HepG2 (cell line): ENCODE measurements around the gene FCMR. TPM values are rescaled to one million over a fixed set of nuclear protein-coding genes. Genes with fewer than 3 reads are reported as not detected.

ENCODE experiments used
- ATAC-seq: fragments of 200-7000 bp; cut with Tn5 transposase; 3 replicates; pipeline ENCODE4 v1.9.1; 2020; ENCODE audit warnings: mild to moderate bottlenecking, moderate library complexity
- BruUV-seq: library from RNA; stranded (reverse); fragments of 400-500 nt; replicated peaks from 2 replicates; lab custom pipeline; 2021; lab: Mats Ljungman, UMichigan
- CTCF ChIA-PET: fragments of 300-600 bp; formaldehyde crosslinking; extraction: SDS; loops from one replicate; lab custom pipeline; 2021; ENCODE audit warnings: low total read pairs, inconsistent platforms, low intra/inter-chr PET ratio; lab: Yijun Ruan, JAX
- POLR2A ChIA-PET: fragments of 350-600 bp; sonication (Branson Sonifier 250); formaldehyde crosslinking; loops from one replicate; lab custom pipeline; 2020; ENCODE audit warnings: antibody characterized with exemption, inconsistent platforms; lab: Yijun Ruan, JAX
- DNase-seq: peaks from one replicate; pipeline ENCODE4 v3.0.0-alpha.2; 2015; ENCODE audit warnings: low spot score
- FAIRE-seq: peaks from 3 replicates; lab custom pipeline; 2011; peaks lifted over from hg19 to GRCh38; lab: Jason Lieb, UNC
- H2AFZ ChIP-seq: one replicate; pipeline ENCODE4 v1.6.1; 2011; ENCODE audit warnings: low read length, inconsistent platforms
- H3K27ac ChIP-seq: fragments of 300-600 bp; 3 replicates; pipeline ENCODE4 v1.8.0; 2011; ENCODE audit warnings: mixed run types, mild to moderate bottlenecking, mixed read lengths, low read length, inconsistent platforms; ENCODE audit not compliant: insufficient read depth; ENCODE audit errors: extremely low read length
- H3K27me3 ChIP-seq, 2 experiments: fragments of 200-600 bp in 1 of 2; 2 replicates in 1 of 2; 3 replicates in 1 of 2; pipeline versions ENCODE4 v1.6.0 to v1.8.0; 2011; ENCODE audit warnings: low read length in 2 of 2, mild to moderate bottlenecking in 2 of 2, moderate library complexity in 2 of 2, inconsistent platforms in 1 of 2; ENCODE audit not compliant: insufficient read depth in 2 of 2, control insufficient read depth in 1 of 2
- H3K36me3 ChIP-seq, 2 experiments: fragments of 200-600 bp in 1 of 2; replicated peaks in 1 of 2; 2 replicates in 1 of 2; 3 replicates in 1 of 2; pipeline versions ENCODE4 v1.5.1 to v1.8.0; 2011; ENCODE audit warnings: low read length in 2 of 2, inconsistent platforms in 1 of 2; ENCODE audit not compliant: insufficient read depth in 2 of 2, control insufficient read depth in 1 of 2
- H3K4me1 ChIP-seq: 2 replicates; pipeline ENCODE4 v1.5.1; 2012; ENCODE audit warnings: low read length, inconsistent platforms; ENCODE audit not compliant: insufficient read depth
- H3K4me2 ChIP-seq: 2 replicates; pipeline ENCODE4 v1.6.0; 2011; ENCODE audit warnings: low read depth, low read length, inconsistent platforms
- H3K4me3 ChIP-seq, 3 experiments: fragments of 200-600 bp in 1 of 3; sonication (generic), shearing (Covaris generic) in 1 of 3; replicated peaks in 1 of 3; 2 replicates each; pipeline ENCODE4 v1.5.1; 2011 to 2016; ENCODE audit warnings: low read length in 3 of 3, inconsistent platforms in 2 of 3, low read depth in 2 of 3, mild to moderate bottlenecking in 2 of 3, control low read depth in 1 of 3, mixed read lengths in 1 of 3; ENCODE audit not compliant: insufficient read depth in 1 of 3
- H3K79me2 ChIP-seq: one replicate; pipeline ENCODE4 v1.6.1; 2011; ENCODE audit warnings: low read length, inconsistent platforms; ENCODE audit not compliant: insufficient read depth
- H3K9ac ChIP-seq: 2 replicates; pipeline ENCODE4 v1.6.0; 2011; ENCODE audit warnings: mild to moderate bottlenecking, low read depth, low read length, inconsistent platforms; ENCODE audit not compliant: insufficient read depth
- H3K9me3 ChIP-seq: 2 replicates; pipeline ENCODE4 v1.5.1; 2012; ENCODE audit warnings: mild to moderate bottlenecking, low read length
- H4K20me1 ChIP-seq: 2 replicates; pipeline ENCODE4 v1.6.0; 2011; ENCODE audit warnings: inconsistent platforms, mild to moderate bottlenecking, low read length, moderate library complexity; ENCODE audit not compliant: insufficient read depth
- JDP2 ChIP-seq: sonication (generic); formaldehyde crosslinking; IDR thresholded peaks from 2 replicates; pipeline ENCODE4 v1.8.1; 2022; ENCODE audit warnings: missing genetic modification reagents, borderline replicate concordance
- NR2F1 ChIP-seq, 2 experiments: fragments of 450-650 bp in 1 of 2; formaldehyde crosslinking in 1 of 2; IDR thresholded peaks; 2 replicates each; pipeline versions ENCODE4 v1.5.0 to v1.6.1; 2016 to 2020; ENCODE audit warnings: mild to moderate bottlenecking in 1 of 2, missing compliant biosample characterization in 1 of 2, missing genetic modification reagents in 1 of 2, moderate library complexity in 1 of 2
- PHF8 ChIP-seq: sonication (generic); formaldehyde crosslinking; IDR thresholded peaks from 2 replicates; pipeline ENCODE4 v1.5.0; 2020; ENCODE audit warnings: missing genetic modification reagents
- TBX3 ChIP-seq: fragments of 450-650 bp; IDR thresholded peaks from 2 replicates; pipeline ENCODE4 v1.6.1; 2017; ENCODE audit warnings: antibody characterized with exemption, mild to moderate bottlenecking, inconsistent platforms, borderline replicate concordance
- WGBS: methylation state at CpG from one replicate; pipeline ENCODE4 v1.1.6; 2017; ENCODE audit warnings: low lambda C conversion rate; 5-methylcytosine and 5-hydroxymethylcytosine counted together
- in situ Hi-C: cut with HindIII; loops from 2 replicates; pipeline ENCODE4 v1.10.0; 2017; ENCODE audit warnings: low pct_unique_long_range_greater_than_20kb; ENCODE audit not compliant: extremely low pct_ligation_motif_present
- intact Hi-C: fragments of 100-400 bp; cut with micrococcal nuclease; formaldehyde crosslinking; loops from one replicate; pipeline ENCODE4 v1.10.0; 2022; ENCODE audit not compliant: unreplicated experiment
- polyA plus RNA-seq, 8 experiments: library from polyadenylated mRNA; depleted of rRNA in 3 of 8; stranded (reverse) in 7 of 8; unstranded in 1 of 8; fragments of >200 nt; fragmentation: Illumina TruSeq in 4 of 8; extraction: Trizol in 4 of 8; gene quantifications; 2 replicates each; pipeline versions ENCODE4 v1.2.1 to v1.2.3, GENCODE V29; 2011 to 2016; ENCODE audit warnings: low read depth in 4 of 8, missing spikeins in 1 of 8, mixed read lengths in 1 of 8; ENCODE audit not compliant: insufficient read depth in 1 of 8
- total RNA-seq, 5 experiments: library from RNA; depleted of rRNA; stranded (reverse); fragments of >200 nt; fragmentation: Illumina TruSeq; extraction: Trizol; gene quantifications; 2 replicates each; pipeline ENCODE4 v1.2.3, GENCODE V29; 2016; ENCODE audit warnings: low read depth in 1 of 5
- TF ChIP-seq, protein P1 (sequence below): sonication (generic); formaldehyde crosslinking; IDR thresholded peaks from 2 replicates; pipeline ENCODE4 v1.4.0; 2020; ENCODE audit warnings: missing genetic modification reagents
- TF ChIP-seq, protein P2 (sequence below): sonication (generic); formaldehyde crosslinking; conservative IDR thresholded peaks from 2 replicates; pipeline ENCODE4 v1.8.0; 2022; ENCODE audit warnings: missing genetic modification reagents

FCMR gene
- total and polyA plus RNA-seq, 2 of the 13 experiments (the other 11 are each of a cell fraction or from before 2014, with no cell fraction given), result not detected

DNA sequence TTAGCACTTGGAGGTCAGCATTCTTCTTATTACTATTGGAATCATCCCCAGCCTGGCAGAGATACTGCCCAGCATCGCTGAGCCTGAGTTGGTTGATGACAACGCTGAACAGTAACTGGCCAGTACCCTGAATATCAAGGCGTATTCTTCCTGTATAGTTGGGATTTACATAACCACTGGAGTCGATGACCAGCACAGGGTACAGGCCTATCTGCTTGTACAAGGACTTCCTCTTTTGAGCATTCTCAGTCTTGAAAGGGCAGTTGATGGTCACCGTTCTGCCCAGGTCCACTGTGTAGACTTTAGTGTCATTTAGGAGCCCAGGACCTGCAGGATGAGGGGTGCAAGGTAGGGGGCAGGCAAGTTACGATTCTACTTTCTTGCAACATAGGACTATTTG is 15.7 kb upstream of the FCMR start:
- Histone ChIP-seq H3K27me3 (peaks cover 2 to 6% of the 10 kb centered on the region in 2 experiments; a peak in 3 of 5 replicates), H2AFZ (no peak overlapping the region), H3K79me2 (no peaks in the 10 kb centered on the region), H3K4me3 (no peak overlapping the region), H3K4me1 (peaks cover 9% of the 10 kb centered on the region), H3K27ac (no peak overlapping the region), H3K9ac (no peak overlapping the region), H3K36me3 (no peaks in the 10 kb centered on the region), H4K20me1 (no peaks in the 10 kb centered on the region), H3K9me3 (no peaks in the 10 kb centered on the region), H3K4me2 (no peak overlapping the region)
- DNase-seq, result no peak
- POLR2A ChIA-PET, result no interaction called here
- in situ Hi-C loops (loop anchor here (10.0 kb wide), 1 partner anchor 137 kb away; no protein-coding TSS in a partner anchor), intact Hi-C loops (no loop called here)
- WGBS, result 46% methylated on average over 3 of the region's 6 CpGs
- no peak for ATAC-seq
- TF ChIP-seq JDP2, result no peak
- TF ChIP-seq, protein P1, sequence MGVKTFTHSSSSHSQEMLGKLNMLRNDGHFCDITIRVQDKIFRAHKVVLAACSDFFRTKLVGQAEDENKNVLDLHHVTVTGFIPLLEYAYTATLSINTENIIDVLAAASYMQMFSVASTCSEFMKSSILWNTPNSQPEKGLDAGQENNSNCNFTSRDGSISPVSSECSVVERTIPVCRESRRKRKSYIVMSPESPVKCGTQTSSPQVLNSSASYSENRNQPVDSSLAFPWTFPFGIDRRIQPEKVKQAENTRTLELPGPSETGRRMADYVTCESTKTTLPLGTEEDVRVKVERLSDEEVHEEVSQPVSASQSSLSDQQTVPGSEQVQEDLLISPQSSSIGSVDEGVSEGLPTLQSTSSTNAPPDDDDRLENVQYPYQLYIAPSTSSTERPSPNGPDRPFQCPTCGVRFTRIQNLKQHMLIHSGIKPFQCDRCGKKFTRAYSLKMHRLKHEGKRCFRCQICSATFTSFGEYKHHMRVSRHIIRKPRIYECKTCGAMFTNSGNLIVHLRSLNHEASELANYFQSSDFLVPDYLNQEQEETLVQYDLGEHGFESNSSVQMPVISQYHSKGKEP (CRISPR knock-in tag), result no peak
- TF ChIP-seq, protein P2, sequence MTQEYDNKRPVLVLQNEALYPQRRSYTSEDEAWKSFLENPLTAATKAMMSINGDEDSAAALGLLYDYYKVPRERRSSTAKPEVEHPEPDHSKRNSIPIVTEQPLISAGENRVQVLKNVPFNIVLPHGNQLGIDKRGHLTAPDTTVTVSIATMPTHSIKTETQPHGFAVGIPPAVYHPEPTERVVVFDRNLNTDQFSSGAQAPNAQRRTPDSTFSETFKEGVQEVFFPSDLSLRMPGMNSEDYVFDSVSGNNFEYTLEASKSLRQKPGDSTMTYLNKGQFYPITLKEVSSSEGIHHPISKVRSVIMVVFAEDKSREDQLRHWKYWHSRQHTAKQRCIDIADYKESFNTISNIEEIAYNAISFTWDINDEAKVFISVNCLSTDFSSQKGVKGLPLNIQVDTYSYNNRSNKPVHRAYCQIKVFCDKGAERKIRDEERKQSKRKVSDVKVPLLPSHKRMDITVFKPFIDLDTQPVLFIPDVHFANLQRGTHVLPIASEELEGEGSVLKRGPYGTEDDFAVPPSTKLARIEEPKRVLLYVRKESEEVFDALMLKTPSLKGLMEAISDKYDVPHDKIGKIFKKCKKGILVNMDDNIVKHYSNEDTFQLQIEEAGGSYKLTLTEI (CRISPR knock-in tag), result no peak
- no peak for TF ChIP-seq PHF8
- no peak for TF ChIP-seq NR2F1 (CRISPR knock-in tag; IDR thresholded peaks at IDR 0.05)
- TF ChIP-seq TBX3, result no peak
- no TSS peak for BruUV-seq
- FAIRE-seq, result no peak
- CTCF ChIA-PET, result interaction anchor here (0.7 to 4.8 kb wide), 2 partner anchors 43 to 68 kb away, joined by 3 to 87 read pairs; no protein-coding TSS in a partner anchor
